ENCODE measurements around the gene FAM210A. TPM values are rescaled to one million over a fixed set of nuclear protein-coding genes. Genes with fewer than 3 reads are reported as not detected.
"Not testable (repeated sequence)": the region's sequence is repeated elsewhere in the genome, so short reads cannot be mapped to it uniquely, and the experiment has no call there.

Gene FAM210A
- polyA plus RNA-seq (2013, experiment 1 of 2) = 9.7 TPM
- polyA plus RNA-seq (2013, experiment 2 of 2) = 12.3 TPM

- 0% methylated on average over 41 to 70 of the region's 76 CpGs for WGBS, 2 experiments (ENCODE audit: insufficient coverage in 2 of 2)
- Histone ChIP-seq H3K9me3 (ENCODE audit: control insufficient read depth, low read length) (no peaks in the 10 kb centered on the region), H3K4me1 (ENCODE audit: control insufficient read depth, insufficient read depth, low read length, poor library complexity, severe bottlenecking) (peaks cover 6% of the 10 kb centered on the region), H3K27ac (ENCODE audit: low read depth, low read length, severe bottlenecking) (peak within 1 kb of the TSS; percentile 98), H3K4me3 (ENCODE audit: extremely low read depth, insufficient read depth, low read length, poor library complexity, severe bottlenecking) (peak within 1 kb of the TSS; percentile 75), H3K36me3 (ENCODE audit: control insufficient read depth, insufficient read depth, low read length) (peaks cover 6% of the 10 kb centered on the region)
Measured at GRCh38 chr18:13726232-13726971, at the start of gene FAM210A, which contains the start of gene RNMT. FAM210A (minus strand) TSS chr18:13726558; CDS start chr18:13682077, 44,481 bp downstream. RNMT (plus strand) TSS chr18:13726673; CDS start chr18:13731518, 4,845 bp downstream.

- WGBS, 2 experiments (ENCODE audit: insufficient coverage in 2 of 2) = 42 to 52% methylated on average over 3 of the region's 3 CpGs
- Histone ChIP-seq H3K36me3 (ENCODE audit: control insufficient read depth, insufficient read depth, low read length) (no peaks in the 10 kb centered on the region), H3K4me1 (ENCODE audit: control insufficient read depth, insufficient read depth, low read length, poor library complexity, severe bottlenecking) (no peaks in the 10 kb centered on the region), H3K9me3 (ENCODE audit: control insufficient read depth, low read length) (no peaks in the 10 kb centered on the region), H3K4me3 (ENCODE audit: extremely low read depth, insufficient read depth, low read length, poor library complexity, severe bottlenecking) (no peak overlapping the region), H3K27ac (ENCODE audit: low read depth, low read length, severe bottlenecking) (no peak overlapping the region)
Measured at GRCh38 chr18:13775058-13775457, 48.7 kb upstream of the FAM210A start.

- H3K9me3 ChIP-seq (ENCODE audit: control insufficient read depth, low read length) = peaks cover 9% of the 10 kb centered on the region
- peaks cover 32% of the 10 kb centered on the region for H3K36me3 ChIP-seq (ENCODE audit: control insufficient read depth, insufficient read depth, low read length)
- H3K27ac ChIP-seq (ENCODE audit: low read depth, low read length, severe bottlenecking) = no peak overlapping the region
- no peaks in the 10 kb centered on the region for H3K4me1 ChIP-seq (ENCODE audit: control insufficient read depth, insufficient read depth, low read length, poor library complexity, severe bottlenecking)
- 90% methylated on average over 2 of the region's 3 CpGs for WGBS, 2 experiments (ENCODE audit: insufficient coverage in 2 of 2)
- no peak overlapping the region for H3K4me3 ChIP-seq (ENCODE audit: extremely low read depth, insufficient read depth, low read length, poor library complexity, severe bottlenecking)
Measured at GRCh38 chr18:13762690-13763439, 36.5 kb upstream of the FAM210A start.

- Histone ChIP-seq H3K27ac (ENCODE audit: low read depth, low read length, severe bottlenecking) (no peak overlapping the region), H3K36me3 (ENCODE audit: control insufficient read depth, insufficient read depth, low read length) (peaks cover 60% of the 10 kb centered on the region), H3K4me3 (ENCODE audit: extremely low read depth, insufficient read depth, low read length, poor library complexity, severe bottlenecking) (no peak overlapping the region), H3K9me3 (ENCODE audit: control insufficient read depth, low read length) (no peaks in the 10 kb centered on the region), H3K4me1 (ENCODE audit: control insufficient read depth, insufficient read depth, low read length, poor library complexity, severe bottlenecking) (no peaks in the 10 kb centered on the region)
Measured at GRCh38 chr18:13760047-13760446, 33.7 kb upstream of the FAM210A start.

- WGBS, 2 experiments (ENCODE audit: insufficient coverage in 2 of 2) = no CpG with 5 or more reads among the region's 1 CpG
Measured at GRCh38 chr18:13758622-13759021, 32.3 kb upstream of the FAM210A start.

GRCh38 chr18:13756671-13757070 lies 30.3 kb upstream of the FAM210A start:
- no peak overlapping the region for H3K4me3 ChIP-seq (ENCODE audit: extremely low read depth, insufficient read depth, low read length, poor library complexity, severe bottlenecking)
- H3K9me3 ChIP-seq (ENCODE audit: control insufficient read depth, low read length) = no peaks in the 10 kb centered on the region
- H3K4me1 ChIP-seq (ENCODE audit: control insufficient read depth, insufficient read depth, low read length, poor library complexity, severe bottlenecking) = no peaks in the 10 kb centered on the region
- peaks cover 74% of the 10 kb centered on the region for H3K36me3 ChIP-seq (ENCODE audit: control insufficient read depth, insufficient read depth, low read length)
- H3K27ac ChIP-seq (ENCODE audit: low read depth, low read length, severe bottlenecking) = no peak overlapping the region

More at GRCh38 chr18:13758622-13759021, 32.3 kb upstream of the FAM210A start:
- no peaks in the 10 kb centered on the region for H3K4me1 ChIP-seq (ENCODE audit: control insufficient read depth, insufficient read depth, low read length, poor library complexity, severe bottlenecking)
- H3K27ac ChIP-seq (ENCODE audit: low read depth, low read length, severe bottlenecking) = no peak overlapping the region
- H3K4me3 ChIP-seq (ENCODE audit: extremely low read depth, insufficient read depth, low read length, poor library complexity, severe bottlenecking) = no peak overlapping the region
- H3K36me3 ChIP-seq (ENCODE audit: control insufficient read depth, insufficient read depth, low read length) = peaks cover 73% of the 10 kb centered on the region
- no peaks in the 10 kb centered on the region for H3K9me3 ChIP-seq (ENCODE audit: control insufficient read depth, low read length)

GRCh38 chr18:13756261-13756660 lies 29.9 kb upstream of the FAM210A start:
- H3K27ac ChIP-seq (ENCODE audit: low read depth, low read length, severe bottlenecking) = no peak overlapping the region
- peaks cover 74% of the 10 kb centered on the region for H3K36me3 ChIP-seq (ENCODE audit: control insufficient read depth, insufficient read depth, low read length)
- no peaks in the 10 kb centered on the region for H3K9me3 ChIP-seq (ENCODE audit: control insufficient read depth, low read length)
- no peaks in the 10 kb centered on the region for H3K4me1 ChIP-seq (ENCODE audit: control insufficient read depth, insufficient read depth, low read length, poor library complexity, severe bottlenecking)
- 90% methylated on average over 1 of the region's 2 CpGs; no CpG with 5 or more reads in 1 of the 2 experiments for WGBS, 2 experiments (ENCODE audit: insufficient coverage in 2 of 2)
- no peak overlapping the region for H3K4me3 ChIP-seq (ENCODE audit: extremely low read depth, insufficient read depth, low read length, poor library complexity, severe bottlenecking)

- H3K4me3 ChIP-seq (ENCODE audit: extremely low read depth, insufficient read depth, low read length, poor library complexity, severe bottlenecking); H3K9me3 ChIP-seq (ENCODE audit: control insufficient read depth, low read length); H3K4me1 ChIP-seq (ENCODE audit: control insufficient read depth, insufficient read depth, low read length, poor library complexity, severe bottlenecking); H3K27ac ChIP-seq (ENCODE audit: low read depth, low read length, severe bottlenecking): not testable (repeated sequence)
- H3K36me3 ChIP-seq (ENCODE audit: control insufficient read depth, insufficient read depth, low read length) = peaks cover 84% of the 10 kb centered on the region
- WGBS, 2 experiments (ENCODE audit: insufficient coverage in 2 of 2) = 100% methylated on average over 1 of the region's 3 CpGs; no CpG with 5 or more reads in 1 of the 2 experiments
Measured at GRCh38 chr18:13751599-13751998, 25.2 kb upstream of the FAM210A start.

GRCh38 chr18:13746633-13747032 lies 20.3 kb upstream of the FAM210A start:
- Histone ChIP-seq H3K4me1 (ENCODE audit: control insufficient read depth, insufficient read depth, low read length, poor library complexity, severe bottlenecking) (no peaks in the 10 kb centered on the region), H3K36me3 (ENCODE audit: control insufficient read depth, insufficient read depth, low read length) (peaks cover 75% of the 10 kb centered on the region), H3K9me3 (ENCODE audit: control insufficient read depth, low read length) (no peaks in the 10 kb centered on the region), H3K27ac (ENCODE audit: low read depth, low read length, severe bottlenecking) (no peak overlapping the region), H3K4me3 (ENCODE audit: extremely low read depth, insufficient read depth, low read length, poor library complexity, severe bottlenecking) (no peak overlapping the region)
- 78 to 100% methylated on average over 1 to 3 of the region's 3 CpGs for WGBS, 2 experiments (ENCODE audit: insufficient coverage in 2 of 2)

- WGBS, 2 experiments (ENCODE audit: insufficient coverage in 2 of 2) = 85 to 100% methylated on average over 1 of the region's 3 CpGs
- H3K36me3 ChIP-seq (ENCODE audit: control insufficient read depth, insufficient read depth, low read length) = peaks cover 75% of the 10 kb centered on the region
- H3K4me1 ChIP-seq (ENCODE audit: control insufficient read depth, insufficient read depth, low read length, poor library complexity, severe bottlenecking) = no peaks in the 10 kb centered on the region
- H3K27ac ChIP-seq (ENCODE audit: low read depth, low read length, severe bottlenecking) = no peak overlapping the region
- no peaks in the 10 kb centered on the region for H3K9me3 ChIP-seq (ENCODE audit: control insufficient read depth, low read length)
- H3K4me3 ChIP-seq (ENCODE audit: extremely low read depth, insufficient read depth, low read length, poor library complexity, severe bottlenecking) = no peak overlapping the region
Measured at GRCh38 chr18:13745696-13746095, 19.3 kb upstream of the FAM210A start.

GRCh38 chr18:13735681-13736080 lies 9.3 kb upstream of the FAM210A start:
- WGBS, 2 experiments (ENCODE audit: insufficient coverage in 2 of 2) = 100% methylated on average over 1 of the region's 2 CpGs; no CpG with 5 or more reads in 1 of the 2 experiments
- peaks cover 64% of the 10 kb centered on the region for H3K36me3 ChIP-seq (ENCODE audit: control insufficient read depth, insufficient read depth, low read length)
- no peak overlapping the region for H3K4me3 ChIP-seq (ENCODE audit: extremely low read depth, insufficient read depth, low read length, poor library complexity, severe bottlenecking)
- H3K27ac ChIP-seq (ENCODE audit: low read depth, low read length, severe bottlenecking) = no peak overlapping the region
- no peaks in the 10 kb centered on the region for H3K9me3 ChIP-seq (ENCODE audit: control insufficient read depth, low read length)
- H3K4me1 ChIP-seq (ENCODE audit: control insufficient read depth, insufficient read depth, low read length, poor library complexity, severe bottlenecking) = no peaks in the 10 kb centered on the region

All from mesodermal cell (in vitro differentiated cells).